Upper lobe of left lung (tissue), 4 donors: Measurements from ENCODE around the gene SZT2.
A peak's percentile ranks its signal among the peaks of the same experiment; 100 is the strongest.

Experiments
- EP300 ChIP-seq, 4 donors: sonication (generic); formaldehyde crosslinking; IDR thresholded peaks; one replicate each; pipeline ENCODE4 v1.5.1; 2017; ENCODE audit warnings: antibody characterized with exemption in 4 of 4, control low read depth in 2 of 4
- POLR2A ChIP-seq, 4 donors: fragments of 450-650 bp; IDR thresholded peaks; one replicate each; pipeline ENCODE4 v1.5.1; 2016 to 2017; ENCODE audit warnings: antibody characterized with exemption in 4 of 4, mild to moderate bottlenecking in 2 of 4

GRCh38 chr1:43455213-43455889 lies 65.7 kb downstream of the SZT2 start:
- TF ChIP-seq EP300 (IDR thresholded peaks at IDR 0.05) (peak in 1 of 4 donors; percentile 28), POLR2A (IDR thresholded peaks at IDR 0.05) (no peak)
